Measurements from ENCODE around the gene ARFIP2.

Gene ARFIP2

GRCh38 chr11:6481924-6482275, 769 bp upstream of the ARFIP2 start:
- DNase-seq, result no peak

DNA sequence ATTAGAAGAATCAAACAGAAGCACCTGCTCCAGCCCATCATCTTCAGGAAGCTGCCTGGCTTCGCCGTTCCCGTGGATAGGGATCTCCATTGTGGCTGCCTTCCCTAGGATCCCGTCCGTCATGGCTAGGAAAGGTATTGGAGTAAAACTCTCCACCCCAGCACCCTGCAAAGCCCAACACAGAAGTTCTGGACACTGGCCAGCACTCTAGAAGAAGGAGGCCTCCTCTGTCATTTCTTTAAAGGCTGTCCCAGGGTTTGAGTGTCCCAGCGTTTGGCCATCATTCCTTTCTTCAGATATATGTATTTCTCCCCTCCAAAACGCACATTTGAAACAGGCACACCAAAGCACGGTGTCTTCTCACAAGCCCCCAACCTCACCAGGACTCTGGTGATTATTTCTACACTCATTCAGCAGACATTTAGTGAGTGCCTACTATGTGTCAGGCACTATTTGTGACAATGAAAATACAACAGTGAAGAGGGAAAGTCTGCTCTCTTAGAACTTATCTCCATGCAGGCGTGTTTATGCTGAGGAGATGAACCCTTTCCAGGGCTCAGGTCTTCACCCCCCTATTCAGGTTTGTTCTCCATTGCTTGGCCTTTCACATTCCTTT, 724 bp downstream of the ARFIP2 start:
- no peak for DNase-seq

GRCh38 chr11:6476571-6476970, 4.6 kb downstream of the ARFIP2 start:
- DNase-seq, result no peak

- DNase-seq, result no peak
These were observed 5.2 kb downstream of the ARFIP2 start for GRCh38 chr11:6475936-6476335.

- DNase-seq, result no peak
These were observed 6.2 kb downstream of the ARFIP2 start for GRCh38 chr11:6474806-6475500.

GRCh38 chr11:6474413-6474792, 6.7 kb downstream of the ARFIP2 start:
- no peak for DNase-seq

GRCh38 chr11:6473451-6474412, 7.4 kb downstream of the ARFIP2 start, which contains the start of gene TRIM3:
Gene TRIM3 (minus strand): TSS chr11:6473941. CDS start chr11:6465695, 8,246 bp downstream.
- DNase-seq, result peak; percentile 24

DNA sequence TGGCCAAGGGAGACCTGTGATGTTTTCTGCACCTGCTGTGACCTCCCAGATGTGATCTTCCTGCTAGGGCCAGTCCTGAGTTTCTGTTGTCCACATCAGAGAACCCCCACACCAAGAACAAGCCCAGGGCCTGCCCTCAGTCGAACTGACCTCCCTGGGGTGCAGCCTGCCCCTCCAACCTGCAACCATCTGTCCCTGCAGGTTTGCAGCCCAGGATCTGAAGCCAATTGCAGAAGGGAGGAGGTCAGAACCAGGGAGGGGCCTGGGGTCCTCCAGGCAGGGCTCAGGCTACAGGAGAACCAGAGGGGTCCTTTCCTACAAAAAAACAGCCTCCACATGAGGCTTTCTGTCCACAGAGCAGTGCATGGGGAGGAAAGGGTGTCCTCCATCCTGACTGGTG, 8.2 kb downstream of the ARFIP2 start:
- no peak for DNase-seq

DNA sequence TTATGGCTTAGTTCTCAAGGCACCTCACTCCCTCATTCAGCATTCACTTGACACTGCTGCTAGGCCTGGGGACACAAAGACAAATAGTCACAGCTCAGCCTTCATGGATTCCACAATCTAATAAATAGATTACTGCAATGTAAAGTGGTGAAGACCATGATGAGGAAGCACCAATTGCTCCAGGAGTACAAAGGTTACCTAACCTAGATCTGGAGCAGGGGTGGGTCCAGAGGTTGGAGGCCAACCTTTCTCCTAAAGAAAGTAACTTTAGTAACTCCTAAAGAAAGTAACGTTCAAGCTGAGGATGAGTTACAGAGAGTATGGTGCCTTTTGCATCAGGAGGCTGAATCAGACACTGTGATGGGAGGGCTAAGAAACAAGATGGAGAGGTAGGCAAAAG, 11.5 kb downstream of the ARFIP2 start:
- DNase-seq, result no peak

DNA sequence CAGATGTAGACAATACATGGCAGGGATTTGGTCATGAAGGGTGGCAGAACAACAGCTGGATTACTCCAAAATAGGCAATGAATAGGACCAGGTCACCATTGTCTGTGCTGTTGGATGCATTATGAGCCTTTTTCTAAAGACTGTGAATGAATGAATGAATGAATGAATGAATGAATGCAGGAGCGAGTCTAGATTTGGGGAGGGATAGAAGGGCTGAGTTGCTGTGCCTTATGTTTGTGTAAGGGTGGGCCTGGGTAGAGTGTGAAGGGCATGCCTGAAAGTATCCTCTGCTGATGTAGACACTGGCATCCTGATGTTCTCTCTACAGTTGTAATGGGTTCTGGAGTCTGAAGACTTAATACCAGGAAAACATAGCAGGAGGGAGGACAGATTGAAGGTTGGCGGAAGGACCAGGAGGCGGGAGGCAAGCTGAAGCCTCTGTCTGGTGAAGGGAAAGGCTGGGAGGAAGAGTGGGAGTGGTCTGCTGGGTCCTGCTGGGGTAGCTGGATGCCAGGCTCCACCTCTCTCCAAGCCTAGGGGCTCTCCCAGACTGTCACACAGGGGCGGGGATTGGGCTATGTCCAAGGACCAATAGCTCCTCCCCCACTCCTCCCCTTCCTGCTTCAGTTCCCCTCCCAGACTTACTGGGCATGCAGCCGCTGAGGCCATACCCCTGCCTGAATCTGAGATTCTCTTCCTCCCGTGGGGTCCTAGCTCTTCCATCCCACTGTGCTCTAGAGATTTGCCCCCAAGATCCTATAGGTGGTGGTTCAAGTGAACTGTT, 12.2 kb downstream of the ARFIP2 start:
- DNase-seq, result no peak

DNA sequence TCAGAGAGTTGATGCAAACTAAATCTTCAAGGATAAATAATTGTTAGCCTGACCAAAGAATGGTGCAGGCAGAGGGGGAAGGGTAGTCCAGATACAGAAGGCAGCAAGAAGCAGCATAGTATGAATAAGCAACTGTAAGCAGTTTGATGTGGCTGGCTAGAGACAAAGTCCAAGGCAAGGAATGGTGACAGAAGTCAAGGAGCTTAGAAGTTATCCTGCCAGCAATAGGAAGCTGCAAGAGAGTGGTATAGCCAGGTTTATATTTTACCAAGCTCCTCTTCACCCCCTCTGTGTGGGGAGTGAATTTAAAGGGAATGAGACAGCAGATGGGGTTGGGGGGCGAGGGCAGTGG, 22.1 kb downstream of the ARFIP2 start:
- no peak for DNase-seq

GRCh38 chr11:6458352-6459098, 22.6 kb downstream of the ARFIP2 start:
- no peak for DNase-seq

- no peak for DNase-seq
These were observed 23.4 kb downstream of the ARFIP2 start for GRCh38 chr11:6457581-6458320.

DNA sequence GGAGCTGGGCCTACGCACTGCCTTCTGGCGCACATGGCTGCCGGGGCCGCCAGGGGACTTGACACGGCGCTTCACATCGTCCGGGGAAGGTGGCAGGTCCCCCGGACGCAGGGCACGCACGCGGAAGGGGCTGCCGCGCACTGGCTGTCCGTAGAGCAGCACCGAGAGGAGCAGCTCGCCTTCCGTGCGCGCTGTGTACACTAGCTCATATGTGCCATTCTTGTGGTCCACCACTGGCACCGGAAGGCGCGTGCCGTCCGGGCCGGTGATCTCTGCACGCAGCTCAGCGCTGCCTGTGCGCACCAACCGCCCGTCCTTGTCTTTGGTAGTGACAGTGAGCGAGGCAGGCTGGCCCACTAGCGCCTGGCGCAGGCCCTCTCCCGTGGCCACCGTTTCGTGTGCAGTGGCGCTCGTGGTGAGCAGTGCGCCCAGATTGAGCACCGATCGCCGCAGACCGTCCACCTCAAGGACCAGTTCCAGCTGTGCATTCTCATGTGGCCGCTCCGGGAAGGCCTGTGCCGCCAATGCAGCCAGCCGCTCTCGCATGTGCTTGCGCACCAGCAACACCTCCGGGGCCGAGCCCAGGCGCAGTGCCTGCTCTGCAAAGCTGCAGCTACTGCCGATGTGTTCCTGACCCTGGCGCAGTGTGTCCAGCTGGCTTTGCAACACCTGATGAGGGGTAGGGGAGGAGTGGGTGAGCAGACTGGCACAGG, 24.6 kb downstream of the ARFIP2 start:
- no peak for DNase-seq

- DNase-seq, result no peak
These were observed 26.1 kb downstream of the ARFIP2 start for GRCh38 chr11:6455070-6455469.

GRCh38 chr11:6453152-6453551, 28.0 kb downstream of the ARFIP2 start:
- DNase-seq, result no peak

- no peak for DNase-seq
These were observed 28.9 kb downstream of the ARFIP2 start for GRCh38 chr11:6452219-6452618.

- DNase-seq, result no peak
These were observed 32.6 kb downstream of the ARFIP2 start for GRCh38 chr11:6448574-6448973.

- DNase-seq, result no peak
These were observed 37.7 kb downstream of the ARFIP2 start for GRCh38 chr11:6443269-6444003.

DNA sequence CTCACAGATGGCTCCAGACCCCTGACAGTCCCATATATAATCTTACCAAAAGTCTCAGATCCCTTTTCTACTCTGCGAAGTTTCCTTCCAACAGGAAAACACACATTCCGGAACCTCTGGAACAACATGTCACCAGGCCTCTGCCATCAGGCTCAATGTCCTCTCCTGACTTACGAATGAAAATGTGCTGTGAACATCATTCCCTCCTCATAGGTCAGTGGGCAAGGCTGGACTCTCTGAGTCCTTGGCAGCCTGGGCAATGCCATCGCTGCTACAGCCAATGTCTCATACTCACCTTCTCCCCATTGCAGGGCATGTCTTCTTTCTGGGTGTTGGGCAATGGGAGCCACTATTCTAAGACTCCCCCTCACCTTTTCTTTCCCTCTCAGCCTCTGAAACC, 38.7 kb downstream of the ARFIP2 start:
- no peak for DNase-seq
